Measurements from ENCODE around the gene AMT.

- TF ChIP-seq, protein P1, sequence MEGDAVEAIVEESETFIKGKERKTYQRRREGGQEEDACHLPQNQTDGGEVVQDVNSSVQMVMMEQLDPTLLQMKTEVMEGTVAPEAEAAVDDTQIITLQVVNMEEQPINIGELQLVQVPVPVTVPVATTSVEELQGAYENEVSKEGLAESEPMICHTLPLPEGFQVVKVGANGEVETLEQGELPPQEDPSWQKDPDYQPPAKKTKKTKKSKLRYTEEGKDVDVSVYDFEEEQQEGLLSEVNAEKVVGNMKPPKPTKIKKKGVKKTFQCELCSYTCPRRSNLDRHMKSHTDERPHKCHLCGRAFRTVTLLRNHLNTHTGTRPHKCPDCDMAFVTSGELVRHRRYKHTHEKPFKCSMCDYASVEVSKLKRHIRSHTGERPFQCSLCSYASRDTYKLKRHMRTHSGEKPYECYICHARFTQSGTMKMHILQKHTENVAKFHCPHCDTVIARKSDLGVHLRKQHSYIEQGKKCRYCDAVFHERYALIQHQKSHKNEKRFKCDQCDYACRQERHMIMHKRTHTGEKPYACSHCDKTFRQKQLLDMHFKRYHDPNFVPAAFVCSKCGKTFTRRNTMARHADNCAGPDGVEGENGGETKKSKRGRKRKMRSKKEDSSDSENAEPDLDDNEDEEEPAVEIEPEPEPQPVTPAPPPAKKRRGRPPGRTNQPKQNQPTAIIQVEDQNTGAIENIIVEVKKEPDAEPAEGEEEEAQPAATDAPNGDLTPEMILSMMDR (IDR thresholded peaks at IDR 0.05), result no peak
- TF ChIP-seq POLR2A (IDR thresholded peaks at IDR 0.05), result no peak
Observed at GRCh38 chr3:49388289-49388820, 33.9 kb downstream of the AMT start.

Measured in lower leg skin (tissue), 3 donors.